Brain microvascular endothelial cell (primary cell): ENCODE measurements around the gene C21orf58.

Experiments
- DNase-seq: peaks from one replicate; pipeline ENCODE4 v3.0.0-alpha.2; 2020
- H3K27ac ChIP-seq: fragments of 250-450 bp; sonication (Bioruptor Pico); 2 replicates; pipeline ENCODE4 v1.5.1; 2020; ENCODE audit warnings: mild to moderate bottlenecking, moderate library complexity
- H3K27me3 ChIP-seq: fragments of 250-450 bp; sonication (Bioruptor Pico); replicated peaks from 2 replicates; pipeline ENCODE4 v1.5.1; 2020; ENCODE audit warnings: mild to moderate bottlenecking
- H3K36me3 ChIP-seq: fragments of 250-450 bp; sonication (Bioruptor Pico); replicated peaks from 2 replicates; pipeline ENCODE4 v1.5.1; 2020; ENCODE audit warnings: mild to moderate bottlenecking
- H3K4me3 ChIP-seq: 2 replicates; pipeline ENCODE4 v1.5.1; 2011; ENCODE audit warnings: low read depth, mild to moderate bottlenecking, control low read depth, low read length, moderate library complexity
- in situ Hi-C: cut with HindIII; loops from 2 replicates; pipeline ENCODE4 v1.10.0; 2017; ENCODE audit warnings: low sequenced_read_pairs, low pct_ligation_motif_present
- TF ChIP-seq, protein P1 (sequence below): IDR thresholded peaks from 2 replicates; pipeline ENCODE4 v1.5.1; 2011; ENCODE audit warnings: low read depth, mild to moderate bottlenecking, moderate library complexity, low read length, control low read depth, inconsistent platforms; ENCODE audit errors: missing control alignments

The C21orf58 gene

DNA sequence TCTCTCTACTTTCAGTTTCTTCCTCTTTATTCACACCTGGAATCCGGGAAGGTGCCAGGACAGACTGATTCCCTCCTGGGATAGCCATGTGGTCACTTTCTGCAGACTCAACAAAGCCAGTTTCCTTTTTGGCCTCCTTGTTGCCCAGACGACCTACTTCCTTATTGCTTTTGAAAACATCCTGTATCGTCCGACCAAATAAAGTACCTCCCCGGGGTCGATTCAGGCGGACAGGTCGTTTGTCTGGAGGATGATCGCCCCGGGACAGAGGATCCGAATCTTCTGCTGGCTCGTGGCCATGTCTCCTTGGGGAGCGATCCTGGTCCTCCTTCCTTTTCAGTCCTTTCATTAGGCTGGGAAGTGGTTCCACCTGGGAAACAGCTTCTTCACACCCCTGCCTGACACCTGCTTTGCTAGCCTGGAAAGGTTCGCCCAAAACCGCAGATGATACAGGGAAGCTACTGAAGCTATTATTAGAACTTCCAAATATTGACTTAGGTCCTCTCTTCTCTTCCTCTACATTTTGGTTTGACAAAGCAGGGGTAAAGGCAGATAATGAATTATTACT, 39.5 kb downstream of the C21orf58 start:
- in situ Hi-C loops, result no loop called here
- no peak overlapping the region for H3K27ac ChIP-seq
- TF ChIP-seq, protein P1, sequence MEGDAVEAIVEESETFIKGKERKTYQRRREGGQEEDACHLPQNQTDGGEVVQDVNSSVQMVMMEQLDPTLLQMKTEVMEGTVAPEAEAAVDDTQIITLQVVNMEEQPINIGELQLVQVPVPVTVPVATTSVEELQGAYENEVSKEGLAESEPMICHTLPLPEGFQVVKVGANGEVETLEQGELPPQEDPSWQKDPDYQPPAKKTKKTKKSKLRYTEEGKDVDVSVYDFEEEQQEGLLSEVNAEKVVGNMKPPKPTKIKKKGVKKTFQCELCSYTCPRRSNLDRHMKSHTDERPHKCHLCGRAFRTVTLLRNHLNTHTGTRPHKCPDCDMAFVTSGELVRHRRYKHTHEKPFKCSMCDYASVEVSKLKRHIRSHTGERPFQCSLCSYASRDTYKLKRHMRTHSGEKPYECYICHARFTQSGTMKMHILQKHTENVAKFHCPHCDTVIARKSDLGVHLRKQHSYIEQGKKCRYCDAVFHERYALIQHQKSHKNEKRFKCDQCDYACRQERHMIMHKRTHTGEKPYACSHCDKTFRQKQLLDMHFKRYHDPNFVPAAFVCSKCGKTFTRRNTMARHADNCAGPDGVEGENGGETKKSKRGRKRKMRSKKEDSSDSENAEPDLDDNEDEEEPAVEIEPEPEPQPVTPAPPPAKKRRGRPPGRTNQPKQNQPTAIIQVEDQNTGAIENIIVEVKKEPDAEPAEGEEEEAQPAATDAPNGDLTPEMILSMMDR, result no peak
- no peak for DNase-seq
- peaks cover 29% of the 10 kb centered on the region for H3K36me3 ChIP-seq
- no peak overlapping the region for H3K4me3 ChIP-seq
- no peaks in the 10 kb centered on the region for H3K27me3 ChIP-seq

DNA sequence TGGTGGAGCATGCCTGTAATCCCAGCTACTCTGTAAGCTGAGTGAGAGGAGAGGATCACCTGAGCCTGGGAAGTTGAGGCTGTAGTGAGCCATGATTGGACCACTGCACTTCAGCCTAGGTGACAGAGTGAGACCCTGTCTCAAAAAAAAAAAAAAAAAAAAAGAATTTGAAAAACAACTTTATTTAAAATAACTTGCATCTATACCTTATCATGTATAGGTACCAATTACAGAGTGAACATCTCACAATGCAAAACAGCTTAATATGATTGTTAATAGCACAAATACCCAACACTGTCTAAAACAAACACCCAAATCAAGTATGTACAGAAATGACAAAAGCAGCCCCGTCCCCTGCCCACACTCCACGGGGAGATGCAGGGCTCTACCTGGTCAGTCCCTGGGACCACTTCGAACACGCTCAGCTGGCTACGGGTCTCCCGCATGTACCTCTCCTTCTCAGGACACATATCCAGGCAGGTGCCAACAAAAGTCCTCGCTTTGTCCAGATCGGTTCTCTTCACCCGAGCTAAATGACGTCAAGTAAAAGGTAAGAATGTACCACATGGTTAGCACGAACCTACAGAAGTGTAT, 48.8 kb downstream of the C21orf58 start:
- H3K27ac ChIP-seq, result no peak overlapping the region
- peaks cover 82% of the 10 kb centered on the region for H3K36me3 ChIP-seq
- TF ChIP-seq, protein P1, result no peak
- H3K27me3 ChIP-seq, result no peaks in the 10 kb centered on the region
- no peak overlapping the region for H3K4me3 ChIP-seq
- no peak for DNase-seq
- in situ Hi-C loops, result no loop called here

DNA sequence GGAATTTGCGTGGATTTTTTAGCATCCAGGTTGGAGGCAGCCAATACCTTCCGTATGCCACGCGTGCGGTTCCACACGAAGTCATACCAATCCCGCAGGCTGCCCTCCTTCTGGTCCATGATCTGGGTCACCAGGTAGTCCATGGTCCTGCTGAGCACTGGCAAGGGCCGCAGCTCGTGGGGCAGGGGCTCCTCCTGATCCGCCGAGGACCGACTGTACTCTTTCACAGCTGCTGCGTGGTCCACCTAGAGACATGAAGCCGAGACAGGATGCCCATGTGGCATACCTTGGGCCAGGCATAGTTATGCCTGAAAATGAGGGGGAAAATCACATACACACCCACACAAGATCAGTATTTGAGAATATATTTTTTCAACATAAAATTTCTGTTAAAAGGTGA, 50.3 kb downstream of the C21orf58 start:
- Histone ChIP-seq H3K36me3 (peaks cover 82% of the 10 kb centered on the region), H3K27ac (no peak overlapping the region), H3K4me3 (no peak overlapping the region), H3K27me3 (no peaks in the 10 kb centered on the region)
- DNase-seq, result no peak
- TF ChIP-seq, protein P1, result no peak
- in situ Hi-C loops, result no loop called here

DNA sequence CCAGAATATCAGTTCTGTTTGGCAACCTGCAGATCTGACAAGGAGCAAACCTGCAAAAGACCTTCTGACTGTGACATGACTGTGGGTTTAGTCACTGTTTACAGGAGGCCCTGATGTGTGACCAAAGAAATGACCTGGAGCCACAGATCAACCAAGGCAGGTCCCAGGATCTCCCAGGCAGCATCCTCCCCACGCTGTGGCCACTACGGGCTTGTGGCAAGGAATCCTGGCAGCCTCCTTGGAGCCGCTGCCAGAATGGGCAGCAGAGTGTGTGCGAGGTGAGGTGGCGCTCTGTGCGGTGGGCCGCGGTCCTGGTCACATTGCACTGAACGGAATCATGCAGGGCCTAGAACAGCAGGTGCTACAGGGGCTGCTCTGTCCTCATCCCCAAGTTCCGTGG, 54.2 kb downstream of the C21orf58 start:
- TF ChIP-seq, protein P1, result no peak
- in situ Hi-C loops, result no loop called here
- H3K36me3 ChIP-seq, result peaks cover 85% of the 10 kb centered on the region
- DNase-seq, result no peak
- no peak overlapping the region for H3K27ac ChIP-seq
- no peaks in the 10 kb centered on the region for H3K27me3 ChIP-seq
- no peak overlapping the region for H3K4me3 ChIP-seq

DNA sequence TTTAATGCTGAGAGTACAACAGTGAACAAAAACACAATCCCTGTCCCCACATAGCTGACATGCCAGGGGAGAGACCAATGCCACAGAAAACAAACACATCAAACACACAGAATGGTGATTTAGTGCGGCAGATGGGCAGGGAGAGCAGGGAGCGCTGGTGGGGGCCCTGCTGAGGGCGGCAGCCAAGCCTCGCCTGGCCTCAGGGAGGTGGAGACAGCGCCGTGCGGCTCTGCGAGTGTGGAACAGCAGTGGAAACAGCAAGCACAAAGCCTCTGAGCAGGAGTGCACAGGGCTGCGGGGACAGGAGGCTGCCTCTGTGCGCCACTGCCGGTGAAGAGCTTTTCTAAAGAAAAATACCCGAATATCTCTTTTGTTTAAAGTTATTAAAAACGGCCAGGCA, 55.3 kb downstream of the C21orf58 start:
- no peaks in the 10 kb centered on the region for H3K27me3 ChIP-seq
- H3K27ac ChIP-seq, result no peak overlapping the region
- peaks cover 81% of the 10 kb centered on the region for H3K36me3 ChIP-seq
- H3K4me3 ChIP-seq, result no peak overlapping the region
- no peak for DNase-seq
- TF ChIP-seq, protein P1, result no peak
- in situ Hi-C loops, result no loop called here

DNA sequence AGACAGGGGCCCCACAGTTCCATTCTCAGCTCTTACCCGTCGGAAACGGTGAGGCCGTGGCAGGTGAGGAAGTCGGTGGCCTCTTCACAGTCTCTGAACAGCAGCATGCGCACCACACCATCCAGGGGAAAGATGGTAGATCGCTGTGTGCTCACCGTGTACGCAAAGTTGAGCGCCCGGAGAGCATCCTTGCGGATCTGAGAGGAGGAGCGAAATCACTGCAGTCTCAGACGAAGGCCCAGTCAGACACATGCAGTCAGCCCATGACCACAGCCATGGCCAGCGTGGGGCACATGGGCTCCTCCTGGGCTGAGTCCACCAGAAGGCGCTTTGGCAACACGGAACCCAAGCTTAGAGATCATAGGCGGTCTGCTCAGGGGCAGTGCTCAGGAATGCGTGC, 56.7 kb downstream of the C21orf58 start:
- no peak overlapping the region for H3K4me3 ChIP-seq
- in situ Hi-C loops, result no loop called here

More for the DNA sequence above, 56.7 kb downstream of the C21orf58 start:
- TF ChIP-seq, protein P1, result no peak
- no peak for DNase-seq
- H3K27ac ChIP-seq, result no peak overlapping the region
- no peaks in the 10 kb centered on the region for H3K27me3 ChIP-seq
- peaks cover 76% of the 10 kb centered on the region for H3K36me3 ChIP-seq
